HTR-8/SVneo (cell line): Measurements from ENCODE around the gene RFX1.
A peak's percentile ranks its signal among the peaks of the same experiment; 100 is the strongest.
"Not testable (repeated sequence)": the region's sequence is repeated elsewhere in the genome, so short reads cannot be mapped to it uniquely, and the experiment has no call there.

Experiments used
- DNase-seq: peaks from one replicate; pipeline ENCODE4 v3.0.0; 2011; ENCODE audit warnings: low spot score, mixed read lengths; ENCODE audit not compliant: insufficient read length
- FAIRE-seq: peaks from 2 replicates; lab custom pipeline; 2011; peaks lifted over from hg19 to GRCh38; lab: Jason Lieb, UNC

RFX1 gene

GRCh38 chr19:13946414-13946813 is 59.7 kb downstream of the RFX1 start:
- no peak for DNase-seq
- no peak for FAIRE-seq

GRCh38 chr19:13942023-13942684 is 64.0 kb downstream of the RFX1 start:
- DNase-seq (no peak), FAIRE-seq (no peak)

- FAIRE-seq (no peak), DNase-seq (no peak)
These were observed 67.6 kb downstream of the RFX1 start, which contains the start of gene PODNL1 for GRCh38 chr19:13938301-13939064. Gene PODNL1, minus strand, starts transcription at chr19:13938417. Its CDS starts 236 bp downstream, at chr19:13938181.

- DNase-seq (no peak), FAIRE-seq (no peak)
These were observed 68.4 kb downstream of the RFX1 start for GRCh38 chr19:13937479-13938300.

- FAIRE-seq (no peak), DNase-seq (no peak)
These were observed 70.2 kb downstream of the RFX1 start for GRCh38 chr19:13935765-13936510.

GRCh38 chr19:13934785-13935109 is 71.4 kb downstream of the RFX1 start:
- DNase-seq (no peak), FAIRE-seq (peak; percentile 97)

GRCh38 chr19:13932911-13933393 is 73.2 kb downstream of the RFX1 start:
- FAIRE-seq (no peak), DNase-seq (no peak)

- FAIRE-seq (no peak), DNase-seq (no peak)
These were observed 73.9 kb downstream of the RFX1 start for GRCh38 chr19:13932149-13932637.

GRCh38 chr19:13931391-13932148 is 74.5 kb downstream of the RFX1 start:
- DNase-seq (no peak), FAIRE-seq (no peak)

- no peak for DNase-seq
- no peak for FAIRE-seq
These were observed 75.7 kb downstream of the RFX1 start for GRCh38 chr19:13930402-13930801.

GRCh38 chr19:13929956-13930355 is 76.2 kb downstream of the RFX1 start:
- no peak for FAIRE-seq
- no peak for DNase-seq

GRCh38 chr19:13929340-13929739 is 76.8 kb downstream of the RFX1 start:
- FAIRE-seq (no peak), DNase-seq (no peak)

GRCh38 chr19:13926715-13927114 is 79.4 kb downstream of the RFX1 start:
- peak; percentile 4 for FAIRE-seq

GRCh38 chr19:13926010-13926409 is 80.1 kb downstream of the RFX1 start:
- no peak for FAIRE-seq

More at GRCh38 chr19:13926715-13927114, 79.4 kb downstream of the RFX1 start:
- DNase-seq, result no peak

GRCh38 chr19:13923194-13923987 is 82.7 kb downstream of the RFX1 start:
- no peak for FAIRE-seq
- no peak for DNase-seq

More at GRCh38 chr19:13926010-13926409, 80.1 kb downstream of the RFX1 start:
- no peak for DNase-seq

- not testable (repeated sequence) for FAIRE-seq, DNase-seq
These were observed 84.0 kb downstream of the RFX1 start for GRCh38 chr19:13922118-13922517.

GRCh38 chr19:13920940-13921747 is 85.0 kb downstream of the RFX1 start:
- DNase-seq (no peak), FAIRE-seq (peak; percentile 33)
